ENCODE data around the gene TMEM45A.

The TMEM45A gene

DNA sequence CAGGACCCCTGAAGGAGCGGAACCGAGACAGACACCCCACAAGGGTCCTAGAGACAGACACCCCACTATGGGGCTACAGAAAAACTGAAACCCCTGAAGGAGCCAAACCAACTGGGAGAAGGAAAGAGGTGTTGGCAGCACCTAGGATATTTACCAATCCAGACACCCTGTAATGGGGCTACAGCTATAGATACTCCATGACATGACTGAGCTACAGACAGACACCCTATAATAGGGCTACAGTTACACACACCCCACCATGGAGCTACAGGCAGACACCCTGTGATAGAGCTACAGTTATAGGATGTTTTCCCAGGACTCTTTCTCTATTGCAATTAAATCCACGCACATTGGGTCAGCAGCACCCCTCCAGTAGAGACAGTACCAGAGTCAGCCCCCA is 94.4 kb downstream of the TMEM45A start:
- TF ChIP-seq CTCF (IDR thresholded peaks at IDR 0.05): no peak
- Mint-ChIP-seq H3K27ac (no peak overlapping the region), H3K27me3 (ENCODE audit: low read depth, poor library complexity) (peaks cover 3% of the 10 kb centered on the region), H3K4me3 (no peak overlapping the region), H3K4me1 (no peaks in the 10 kb centered on the region), H3K36me3 (ENCODE audit: low read depth) (no peaks in the 10 kb centered on the region), H3K9me3 (peaks cover 26% of the 10 kb centered on the region)
- no peak for DNase-seq

GRCh38 chr3:100588251-100588650 is 95.8 kb downstream of the TMEM45A start:
- Mint-ChIP-seq H3K4me3 (no peak overlapping the region), H3K36me3 (ENCODE audit: low read depth) (no peaks in the 10 kb centered on the region), H3K4me1 (peaks cover 4% of the 10 kb centered on the region), H3K9me3 (peaks cover 26% of the 10 kb centered on the region), H3K27me3 (ENCODE audit: low read depth, poor library complexity) (peaks cover 3% of the 10 kb centered on the region), H3K27ac (no peak overlapping the region)
- no peak for DNase-seq
- TF ChIP-seq CTCF (IDR thresholded peaks at IDR 0.05): no peak

DNA sequence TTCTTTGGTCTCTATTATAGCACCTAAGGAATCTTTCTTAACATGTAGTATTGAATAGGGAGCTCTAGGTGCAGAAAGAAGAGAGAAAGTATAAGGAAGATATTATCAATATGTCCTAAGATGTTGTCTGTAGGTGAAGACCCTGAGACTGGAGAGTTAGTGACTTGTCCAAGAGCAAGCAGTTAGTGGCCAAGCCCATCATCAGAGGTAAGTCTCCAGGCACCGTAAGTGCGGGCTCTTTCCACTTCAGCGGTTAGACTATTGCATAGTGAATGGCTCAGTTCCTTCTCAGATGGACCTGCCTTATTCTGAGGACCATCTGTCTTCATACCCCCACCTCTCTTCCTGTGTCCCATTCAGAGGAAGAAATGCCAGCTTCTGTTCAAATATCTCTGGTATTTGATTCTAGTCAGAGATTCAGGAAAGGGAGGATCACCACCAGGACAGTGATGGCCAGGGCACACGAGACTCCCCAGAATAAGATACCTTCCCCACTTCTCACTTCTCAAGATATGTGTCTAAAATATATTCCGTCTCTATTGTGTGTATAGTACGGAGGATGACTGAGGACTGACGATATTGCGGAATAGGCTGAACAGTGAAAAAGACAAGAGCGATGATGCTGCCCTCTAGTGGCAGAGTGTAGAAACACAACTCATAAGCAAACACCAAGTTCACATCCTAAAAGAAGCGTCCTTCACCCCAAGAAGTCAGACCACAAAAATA is 97.9 kb downstream of the TMEM45A start:
- Mint-ChIP-seq H3K4me1 (peaks cover 4% of the 10 kb centered on the region), H3K27ac (no peak overlapping the region), H3K27me3 (ENCODE audit: low read depth, poor library complexity) (peaks cover 3% of the 10 kb centered on the region), H3K4me3 (peak overlapping the region; percentile 49), H3K9me3 (peaks cover 19% of the 10 kb centered on the region), H3K36me3 (ENCODE audit: low read depth) (no peaks in the 10 kb centered on the region)
- DNase-seq: peak; percentile 57
- peak; percentile 88 for TF ChIP-seq CTCF (IDR thresholded peaks at IDR 0.05)

- no peak for DNase-seq
- H3K27me3 Mint-ChIP-seq (ENCODE audit: low read depth, poor library complexity): peaks cover 3% of the 10 kb centered on the region
- peaks cover 4% of the 10 kb centered on the region for H3K4me1 Mint-ChIP-seq
- H3K27ac Mint-ChIP-seq: no peak overlapping the region
- H3K36me3 Mint-ChIP-seq (ENCODE audit: low read depth): no peaks in the 10 kb centered on the region
- TF ChIP-seq CTCF (IDR thresholded peaks at IDR 0.05): no peak
- H3K9me3 Mint-ChIP-seq: peaks cover 14% of the 10 kb centered on the region
- no peak overlapping the region for H3K4me3 Mint-ChIP-seq
These were observed 98.4 kb downstream of the TMEM45A start for GRCh38 chr3:100590840-100591147.

- Mint-ChIP-seq H3K4me1 (peaks cover 4% of the 10 kb centered on the region), H3K27me3 (ENCODE audit: low read depth, poor library complexity) (peaks cover 3% of the 10 kb centered on the region), H3K4me3 (no peak overlapping the region), H3K27ac (no peak overlapping the region), H3K9me3 (peaks cover 8% of the 10 kb centered on the region), H3K36me3 (ENCODE audit: low read depth) (no peaks in the 10 kb centered on the region)
- no peak for TF ChIP-seq CTCF (IDR thresholded peaks at IDR 0.05)
- DNase-seq: no peak
These were observed 99.0 kb downstream of the TMEM45A start for GRCh38 chr3:100591411-100591810.
